ENCODE data around the gene KIF26B. TPM values are rescaled to one million over a fixed set of nuclear protein-coding genes. Genes with fewer than 3 reads are reported as not detected.

The KIF26B gene
- total RNA-seq, 4 donors from 2014 or later: 0.20 to 0.79 (median 0.41) TPM; not detected in 1

DNA sequence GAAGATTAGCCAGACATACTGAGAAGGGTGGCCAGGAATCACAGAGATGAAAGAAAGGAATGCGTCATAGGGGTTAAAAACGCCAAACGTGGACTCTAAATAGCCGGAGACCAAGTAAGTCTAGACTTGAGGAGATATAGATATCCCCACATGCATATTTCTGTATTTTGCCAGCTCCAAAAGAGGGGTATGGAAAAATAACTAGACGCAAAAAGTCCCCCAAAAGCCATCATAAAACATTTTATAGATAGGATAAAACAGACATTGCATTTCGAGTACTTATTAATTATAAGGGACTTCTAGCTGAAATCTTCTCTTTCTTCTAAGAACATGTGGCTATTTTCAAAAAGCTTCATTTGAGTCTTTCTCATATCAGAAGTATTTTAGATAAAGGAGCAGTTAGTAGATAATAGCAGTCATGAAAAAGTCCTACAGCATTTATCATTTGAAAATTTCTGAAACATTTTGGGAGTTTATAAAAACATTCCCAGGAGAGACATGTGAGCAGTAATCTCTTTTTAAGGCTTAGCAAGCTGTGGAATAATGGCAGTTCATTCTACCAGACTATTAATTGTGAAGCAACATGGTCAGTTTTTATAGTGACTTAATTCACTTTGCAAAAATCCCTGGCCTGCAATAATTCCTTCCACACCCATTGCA, 6.1 kb downstream of the KIF26B start:
- H3K4me1 ChIP-seq: peaks cover 8 to 14% (median 12%) of the 10 kb centered on the region in 4 donors
- in situ Hi-C loops (cut with MboI; ENCODE audit: low pct_ligation_motif_present in 1 of 4, low pct_unique_long_range_greater_than_20kb in 1 of 4, low sequenced_read_pairs in 3 of 4) (loop anchor here in 3 of 4 donors (25.0 kb wide), 1 partner anchor 1326 kb away; no protein-coding TSS in a partner anchor), intact Hi-C loops (cut with DNase I; ENCODE audit: low total_unique reads) (no loop called here)
- H3K9me3 ChIP-seq: no peaks in the 10 kb centered on the region
- H3K27ac ChIP-seq: no peak overlapping the region
- DNase-seq: no peak
- TF ChIP-seq EP300 (IDR thresholded peaks at IDR 0.05; ENCODE audit: low read depth): no peak
- TF ChIP-seq POLR2A (IDR thresholded peaks at IDR 0.05): no peak
- TF ChIP-seq, protein P1, sequence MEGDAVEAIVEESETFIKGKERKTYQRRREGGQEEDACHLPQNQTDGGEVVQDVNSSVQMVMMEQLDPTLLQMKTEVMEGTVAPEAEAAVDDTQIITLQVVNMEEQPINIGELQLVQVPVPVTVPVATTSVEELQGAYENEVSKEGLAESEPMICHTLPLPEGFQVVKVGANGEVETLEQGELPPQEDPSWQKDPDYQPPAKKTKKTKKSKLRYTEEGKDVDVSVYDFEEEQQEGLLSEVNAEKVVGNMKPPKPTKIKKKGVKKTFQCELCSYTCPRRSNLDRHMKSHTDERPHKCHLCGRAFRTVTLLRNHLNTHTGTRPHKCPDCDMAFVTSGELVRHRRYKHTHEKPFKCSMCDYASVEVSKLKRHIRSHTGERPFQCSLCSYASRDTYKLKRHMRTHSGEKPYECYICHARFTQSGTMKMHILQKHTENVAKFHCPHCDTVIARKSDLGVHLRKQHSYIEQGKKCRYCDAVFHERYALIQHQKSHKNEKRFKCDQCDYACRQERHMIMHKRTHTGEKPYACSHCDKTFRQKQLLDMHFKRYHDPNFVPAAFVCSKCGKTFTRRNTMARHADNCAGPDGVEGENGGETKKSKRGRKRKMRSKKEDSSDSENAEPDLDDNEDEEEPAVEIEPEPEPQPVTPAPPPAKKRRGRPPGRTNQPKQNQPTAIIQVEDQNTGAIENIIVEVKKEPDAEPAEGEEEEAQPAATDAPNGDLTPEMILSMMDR (IDR thresholded peaks at IDR 0.05): no peak
- WGBS, 2 donors (ENCODE audit: low coverage in 1 of 2): 37 to 55% methylated on average over 6 of the region's 6 CpGs
- H3K27me3 ChIP-seq: peaks cover 49% of the 10 kb centered on the region
- H3K4me3 ChIP-seq: no peak overlapping the region
- H3K36me3 ChIP-seq: no peaks in the 10 kb centered on the region

- Histone ChIP-seq H3K36me3 (no peaks in the 10 kb centered on the region), H3K4me1 (peaks cover 3 to 7% (median 4%) of the 10 kb centered on the region in 4 donors), H3K9me3 (no peaks in the 10 kb centered on the region), H3K4me3 (no peak overlapping the region), H3K27ac (no peak overlapping the region), H3K27me3 (peaks cover 44% of the 10 kb centered on the region)
- DNase-seq: no peak
- 88 to 90% methylated on average over 7 to 8 of the region's 8 CpGs for WGBS, 2 donors (ENCODE audit: low coverage in 1 of 2)
- TF ChIP-seq POLR2AphosphoS5 (IDR thresholded peaks at IDR 0.05): no peak
- TF ChIP-seq, protein P1 (IDR thresholded peaks at IDR 0.05): no peak
- intact Hi-C loops (cut with DNase I; ENCODE audit: low total_unique reads) (no loop called here), in situ Hi-C loops (cut with MboI; ENCODE audit: low pct_ligation_motif_present in 1 of 4, low pct_unique_long_range_greater_than_20kb in 1 of 4, low sequenced_read_pairs in 3 of 4) (loop anchor here in 3 of 4 donors (25.0 kb wide), 1 partner anchor 1325 kb away; no protein-coding TSS in a partner anchor)
These were observed 7.1 kb downstream of the KIF26B start for GRCh38 chr1:245161866-245162265.

GRCh38 chr1:245166471-245166885, 11.7 kb downstream of the KIF26B start:
- intact Hi-C loops (cut with DNase I; ENCODE audit: low total_unique reads) (no loop called here), in situ Hi-C loops (cut with MboI; ENCODE audit: low pct_ligation_motif_present in 1 of 4, low pct_unique_long_range_greater_than_20kb in 1 of 4, low sequenced_read_pairs in 3 of 4) (loop anchor here in 3 of 4 donors (25.0 kb wide), 1 partner anchor 1321 kb away; no protein-coding TSS in a partner anchor)
- TF ChIP-seq POLR2AphosphoS5 (IDR thresholded peaks at IDR 0.05) (no peak), EP300 (IDR thresholded peaks at IDR 0.05; ENCODE audit: low read depth) (no peak), POLR2A (IDR thresholded peaks at IDR 0.05) (no peak)
- TF ChIP-seq, protein P1 (IDR thresholded peaks at IDR 0.05): no peak
- no peak overlapping the region for H3K27ac ChIP-seq
- peaks cover 15% of the 10 kb centered on the region for H3K27me3 ChIP-seq
- no peaks in the 10 kb centered on the region for H3K36me3 ChIP-seq
- no peak for DNase-seq
- no peaks in the 10 kb centered on the region for H3K9me3 ChIP-seq
- H3K4me1 ChIP-seq: peaks cover 0 to 3% (median 0%) of the 10 kb centered on the region in 4 donors
- H3K4me3 ChIP-seq: peak overlapping the region in 1 of 4 donors; percentile 25
- 46 to 62% methylated on average over 2 to 10 of the region's 10 CpGs for WGBS, 2 donors (ENCODE audit: low coverage in 1 of 2)

DNA sequence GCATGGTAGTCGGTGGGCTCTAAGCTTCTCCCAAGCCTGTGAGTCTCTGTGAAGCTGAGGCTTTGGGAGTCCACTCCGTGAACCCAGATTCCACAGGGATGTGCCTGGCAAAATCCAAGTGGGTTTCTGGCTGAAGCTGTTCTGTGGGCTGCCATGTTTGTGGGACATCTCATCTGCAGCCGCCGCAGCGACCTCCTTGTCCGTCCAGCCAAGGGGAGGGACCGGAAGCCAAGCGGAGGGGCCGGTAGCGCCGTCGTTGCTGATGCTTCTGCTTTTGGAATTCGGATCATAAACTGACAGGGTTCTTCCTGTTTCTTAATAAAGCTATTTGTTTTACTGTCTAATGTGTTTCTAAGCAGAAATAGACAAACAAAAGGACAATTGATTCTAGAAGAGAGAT, 13.3 kb downstream of the KIF26B start:
- WGBS, 2 donors (ENCODE audit: low coverage in 1 of 2): 65 to 76% methylated on average over 5 to 13 of the region's 13 CpGs
- in situ Hi-C loops (cut with MboI; ENCODE audit: low pct_ligation_motif_present in 1 of 4, low pct_unique_long_range_greater_than_20kb in 1 of 4, low sequenced_read_pairs in 3 of 4): loop anchor here in 3 of 4 donors (25.0 kb wide), 1 partner anchor 1319 kb away; no protein-coding TSS in a partner anchor
- H3K4me3 ChIP-seq: no peak overlapping the region
- intact Hi-C loops (cut with DNase I; ENCODE audit: low total_unique reads): no loop called here
- peak; percentile 29 for DNase-seq
- TF ChIP-seq EP300 (IDR thresholded peaks at IDR 0.05; ENCODE audit: low read depth): no peak
- no peak for TF ChIP-seq POLR2A (IDR thresholded peaks at IDR 0.05)
- TF ChIP-seq, protein P1 (IDR thresholded peaks at IDR 0.05): no peak
- TF ChIP-seq POLR2AphosphoS5 (IDR thresholded peaks at IDR 0.05): no peak
- H3K9me3 ChIP-seq: no peaks in the 10 kb centered on the region
- peaks cover 16% of the 10 kb centered on the region for H3K27me3 ChIP-seq
- no peaks in the 10 kb centered on the region for H3K36me3 ChIP-seq
- H3K4me1 ChIP-seq: peaks cover 0 to 3% (median 0%) of the 10 kb centered on the region in 4 donors
- no peak overlapping the region for H3K27ac ChIP-seq

Measured in transverse colon (tissue), 4 donors.